Kidney epithelial cell (primary cell): Measurements from ENCODE around the gene GRPEL2. TPM values are rescaled to one million over a fixed set of nuclear protein-coding genes. Genes with fewer than 3 reads are reported as not detected.
A peak's percentile ranks its signal among the peaks of the same experiment; 100 is the strongest.

Source experiments
- DNase-seq: peaks from one replicate; pipeline ENCODE4 v3.0.0-alpha.2; 2010; ENCODE audit warnings: low read depth
- H3K27me3 ChIP-seq: 2 replicates; pipeline ENCODE4 v1.6.0; 2011; ENCODE audit warnings: low read length; ENCODE audit not compliant: control insufficient read depth, insufficient read depth
- H3K36me3 ChIP-seq: 2 replicates; pipeline ENCODE4 v1.5.1; 2011; ENCODE audit warnings: low read length; ENCODE audit not compliant: control insufficient read depth, insufficient read depth
- H3K4me3 ChIP-seq: 2 replicates; pipeline ENCODE4 v1.5.1; 2011; ENCODE audit warnings: low read depth, mild to moderate bottlenecking, control low read depth, low read length
- total RNA-seq: library from RNA; depleted of rRNA; stranded (reverse); fragments of >200 nt; gene quantifications from 2 replicates; pipeline ENCODE4 v1.2.3, GENCODE V29; 2015
- TF ChIP-seq, protein P1 (sequence below): IDR thresholded peaks from 2 replicates; pipeline ENCODE4 v1.5.1; 2011; ENCODE audit warnings: mild to moderate bottlenecking, moderate library complexity, low read length, control low read depth, inconsistent platforms; ENCODE audit not compliant: insufficient read depth, poor library complexity, severe bottlenecking

Gene GRPEL2, protein sequence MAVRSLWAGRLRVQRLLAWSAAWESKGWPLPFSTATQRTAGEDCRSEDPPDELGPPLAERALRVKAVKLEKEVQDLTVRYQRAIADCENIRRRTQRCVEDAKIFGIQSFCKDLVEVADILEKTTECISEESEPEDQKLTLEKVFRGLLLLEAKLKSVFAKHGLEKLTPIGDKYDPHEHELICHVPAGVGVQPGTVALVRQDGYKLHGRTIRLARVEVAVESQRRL
- 30.3 and 30.7 TPM in 2 replicates for total RNA-seq

DNA sequence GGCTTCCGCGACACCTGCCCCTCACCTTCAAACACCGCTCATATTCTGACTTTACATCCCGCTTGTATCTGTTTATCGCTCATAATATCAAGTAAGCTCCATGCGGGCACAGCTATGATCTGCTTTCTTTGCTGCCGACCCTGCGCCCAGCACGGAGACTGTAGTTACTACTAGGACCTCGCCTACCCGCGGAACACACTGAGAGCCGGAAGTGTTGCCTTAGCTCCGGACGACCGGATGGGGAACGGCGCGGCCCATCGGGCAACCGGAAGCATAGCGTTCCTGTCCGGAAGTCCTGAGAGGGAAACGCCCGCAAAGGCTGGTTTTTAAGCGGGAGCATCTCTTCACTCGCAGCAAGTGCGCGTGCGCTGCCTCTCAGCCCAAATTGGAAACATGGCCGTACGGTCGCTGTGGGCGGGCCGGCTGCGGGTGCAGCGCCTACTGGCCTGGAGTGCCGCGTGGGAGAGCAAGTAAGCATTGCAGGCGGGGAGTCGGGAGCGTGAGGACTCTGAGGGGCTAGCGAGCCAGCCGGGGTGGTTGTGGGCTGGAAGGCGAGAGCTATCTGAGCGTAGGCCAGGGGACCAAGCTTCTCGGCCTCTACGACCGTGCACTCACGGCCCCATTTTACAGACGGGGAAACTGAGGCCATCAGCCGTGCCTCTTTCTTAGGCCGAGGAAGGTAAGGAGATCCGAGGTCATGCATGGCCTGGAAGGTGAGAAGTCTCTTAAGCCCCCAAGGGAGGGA, at the start of gene GRPEL2:
GRPEL2 (plus strand) TSS at position 353 of the 745 bp plus-strand sequence; CDS start at position 394, 41 bp downstream.
- DNase-seq = peak; percentile 92
- Histone ChIP-seq H3K36me3 (no peaks in the 10 kb centered on the region), H3K27me3 (no peaks in the 10 kb centered on the region), H3K4me3 (peak within 1 kb of the TSS; percentile 96)
- TF ChIP-seq, protein P1, sequence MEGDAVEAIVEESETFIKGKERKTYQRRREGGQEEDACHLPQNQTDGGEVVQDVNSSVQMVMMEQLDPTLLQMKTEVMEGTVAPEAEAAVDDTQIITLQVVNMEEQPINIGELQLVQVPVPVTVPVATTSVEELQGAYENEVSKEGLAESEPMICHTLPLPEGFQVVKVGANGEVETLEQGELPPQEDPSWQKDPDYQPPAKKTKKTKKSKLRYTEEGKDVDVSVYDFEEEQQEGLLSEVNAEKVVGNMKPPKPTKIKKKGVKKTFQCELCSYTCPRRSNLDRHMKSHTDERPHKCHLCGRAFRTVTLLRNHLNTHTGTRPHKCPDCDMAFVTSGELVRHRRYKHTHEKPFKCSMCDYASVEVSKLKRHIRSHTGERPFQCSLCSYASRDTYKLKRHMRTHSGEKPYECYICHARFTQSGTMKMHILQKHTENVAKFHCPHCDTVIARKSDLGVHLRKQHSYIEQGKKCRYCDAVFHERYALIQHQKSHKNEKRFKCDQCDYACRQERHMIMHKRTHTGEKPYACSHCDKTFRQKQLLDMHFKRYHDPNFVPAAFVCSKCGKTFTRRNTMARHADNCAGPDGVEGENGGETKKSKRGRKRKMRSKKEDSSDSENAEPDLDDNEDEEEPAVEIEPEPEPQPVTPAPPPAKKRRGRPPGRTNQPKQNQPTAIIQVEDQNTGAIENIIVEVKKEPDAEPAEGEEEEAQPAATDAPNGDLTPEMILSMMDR = no peak

DNA sequence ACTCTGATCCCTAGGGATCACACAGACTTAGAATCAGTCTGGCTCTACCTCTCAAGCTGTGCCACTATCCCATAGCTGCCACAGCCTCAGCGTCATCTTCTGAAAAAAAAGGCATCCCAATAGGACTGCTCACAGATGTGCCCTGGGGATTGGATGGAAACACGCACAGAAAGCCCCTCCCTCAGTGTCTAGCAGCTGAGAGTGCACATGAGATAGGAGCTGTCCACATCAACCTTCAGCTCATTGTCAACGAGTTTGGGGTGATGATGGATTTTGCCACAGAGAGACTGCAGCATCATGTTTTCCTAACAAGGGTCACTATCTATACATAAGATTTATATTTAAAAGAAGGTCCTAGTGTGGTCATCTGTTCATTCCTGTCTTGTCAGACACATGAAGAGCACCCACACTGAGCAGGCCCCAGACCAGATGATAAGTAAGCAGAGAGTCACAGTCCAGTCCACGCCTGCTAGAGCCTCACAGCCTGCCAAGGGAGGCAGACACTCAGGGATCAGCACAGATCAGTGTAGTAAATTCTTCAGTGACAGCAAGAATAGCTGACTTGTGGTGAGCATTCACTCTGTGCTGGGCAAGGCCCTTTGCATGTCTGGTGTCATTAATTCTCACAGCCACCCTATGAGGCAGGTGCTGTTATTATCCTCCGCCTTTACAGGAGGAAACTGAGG, 47.8 kb upstream of the GRPEL2 start:
- DNase-seq = no peak
- H3K27me3 ChIP-seq = no peaks in the 10 kb centered on the region
- no peak overlapping the region for H3K4me3 ChIP-seq
- TF ChIP-seq, protein P1 = no peak
- no peaks in the 10 kb centered on the region for H3K36me3 ChIP-seq

DNA sequence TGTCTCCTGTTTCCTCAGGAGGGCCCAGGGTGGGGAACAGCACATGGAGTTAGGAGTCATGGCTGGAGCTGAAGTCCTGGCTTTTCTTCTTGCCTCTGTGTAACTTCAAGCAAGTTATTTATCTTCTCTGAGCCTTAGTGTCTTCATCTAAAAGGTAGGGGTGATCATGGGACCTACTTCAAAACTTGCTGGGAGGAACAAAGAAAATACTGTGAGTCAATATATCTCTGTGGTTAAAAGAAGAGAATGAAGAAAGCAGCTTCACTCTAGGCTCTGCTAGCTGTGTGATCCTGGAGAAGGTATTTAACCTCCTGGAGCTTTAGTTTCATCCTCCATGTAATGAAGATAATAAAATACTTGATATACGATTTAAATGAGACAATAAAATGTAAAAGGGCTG, 47.1 kb upstream of the GRPEL2 start:
- TF ChIP-seq, protein P1 = no peak
- Histone ChIP-seq H3K36me3 (no peaks in the 10 kb centered on the region), H3K4me3 (no peak overlapping the region), H3K27me3 (no peaks in the 10 kb centered on the region)
- no peak for DNase-seq

DNA sequence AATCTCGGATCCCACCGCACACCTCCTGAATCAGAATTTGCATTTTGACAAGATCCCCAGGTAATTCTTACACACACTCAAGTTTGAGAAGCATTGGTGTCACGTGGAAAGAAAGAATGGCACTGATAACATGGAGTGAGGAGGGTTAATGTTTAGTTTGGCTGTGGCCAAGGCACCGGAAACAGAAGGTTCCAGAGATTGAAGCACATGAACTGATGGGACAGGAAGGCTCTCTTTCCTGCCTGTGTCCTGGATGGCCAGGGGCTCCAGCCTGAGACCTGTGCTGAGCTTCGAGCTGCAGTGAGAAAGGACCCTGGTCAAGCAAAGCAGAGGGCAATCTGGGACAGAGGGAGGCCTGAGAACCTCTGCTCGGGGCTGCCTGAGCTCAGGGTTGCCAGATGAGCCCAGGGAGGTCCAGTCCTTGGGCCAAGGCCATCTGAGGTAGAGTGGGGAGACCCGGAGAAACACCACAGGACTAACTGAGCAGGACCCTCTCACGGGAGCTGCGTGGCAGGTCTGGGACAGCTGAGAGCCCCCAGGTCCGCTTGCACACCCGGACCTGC, 46.4 kb upstream of the GRPEL2 start:
- H3K27me3 ChIP-seq = no peaks in the 10 kb centered on the region
- no peaks in the 10 kb centered on the region for H3K36me3 ChIP-seq
- TF ChIP-seq, protein P1 = no peak
- DNase-seq = no peak
- no peak overlapping the region for H3K4me3 ChIP-seq

DNA sequence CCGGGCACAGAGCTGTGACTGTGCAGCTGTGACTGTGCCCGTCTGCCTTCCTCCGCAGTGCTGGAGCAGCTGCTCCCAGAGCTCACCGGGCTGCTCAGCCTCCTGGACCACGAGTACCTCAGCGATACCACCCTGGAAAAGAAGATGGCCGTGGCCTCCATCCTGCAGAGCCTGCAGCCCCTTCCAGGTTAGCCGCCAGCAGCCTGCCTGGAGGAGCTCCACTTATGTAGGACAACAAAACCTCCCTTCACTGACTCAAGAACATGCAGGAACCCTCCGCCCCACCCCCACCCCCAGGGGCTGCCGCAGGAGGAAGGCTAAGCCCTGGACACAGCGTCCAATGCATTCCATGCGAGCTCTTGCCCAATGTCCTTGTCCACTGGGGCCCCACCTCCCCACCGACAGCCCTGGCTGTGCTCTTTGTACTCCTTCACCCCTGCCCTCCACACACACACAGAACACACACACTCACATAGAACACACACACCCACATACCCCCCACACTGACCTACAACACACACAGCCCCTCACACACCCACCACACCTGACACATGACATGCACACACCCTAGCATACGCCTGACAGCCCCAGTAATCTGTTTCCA, 45.7 kb upstream of the GRPEL2 start:
- Histone ChIP-seq H3K4me3 (no peak overlapping the region), H3K27me3 (no peaks in the 10 kb centered on the region), H3K36me3 (no peaks in the 10 kb centered on the region)
- no peak for DNase-seq
- TF ChIP-seq, protein P1 = no peak
